Measurements from ENCODE around the gene DTD1.

DNA sequence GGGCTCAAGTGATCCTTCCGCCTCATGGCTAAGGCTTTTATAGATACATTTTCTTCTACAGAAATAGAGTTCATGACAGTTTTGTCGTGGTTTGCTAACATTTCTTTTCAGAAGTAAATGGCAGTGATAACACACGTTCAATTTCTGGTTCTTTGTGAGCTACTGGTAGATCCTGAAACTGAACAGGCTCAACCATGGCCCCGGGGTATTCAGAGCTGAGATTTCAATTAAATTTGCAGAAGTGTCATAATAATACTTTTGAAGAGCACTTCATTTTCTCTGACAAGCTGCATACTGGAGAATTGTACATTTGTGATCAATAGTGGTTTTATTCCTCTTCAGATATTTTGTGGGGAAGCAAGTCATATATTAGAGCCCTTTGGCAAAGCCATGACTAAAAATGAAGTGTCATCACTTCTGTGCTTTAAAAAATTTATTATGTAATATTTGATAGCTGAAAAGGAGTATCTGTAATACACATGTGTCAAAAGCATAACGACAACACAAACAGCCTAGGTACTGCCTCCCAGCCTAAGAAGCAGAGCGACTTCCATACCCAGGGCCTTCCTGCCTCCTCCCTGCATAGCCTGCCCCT lies 141.5 kb downstream of the DTD1 start:
- TF ChIP-seq, protein P1, sequence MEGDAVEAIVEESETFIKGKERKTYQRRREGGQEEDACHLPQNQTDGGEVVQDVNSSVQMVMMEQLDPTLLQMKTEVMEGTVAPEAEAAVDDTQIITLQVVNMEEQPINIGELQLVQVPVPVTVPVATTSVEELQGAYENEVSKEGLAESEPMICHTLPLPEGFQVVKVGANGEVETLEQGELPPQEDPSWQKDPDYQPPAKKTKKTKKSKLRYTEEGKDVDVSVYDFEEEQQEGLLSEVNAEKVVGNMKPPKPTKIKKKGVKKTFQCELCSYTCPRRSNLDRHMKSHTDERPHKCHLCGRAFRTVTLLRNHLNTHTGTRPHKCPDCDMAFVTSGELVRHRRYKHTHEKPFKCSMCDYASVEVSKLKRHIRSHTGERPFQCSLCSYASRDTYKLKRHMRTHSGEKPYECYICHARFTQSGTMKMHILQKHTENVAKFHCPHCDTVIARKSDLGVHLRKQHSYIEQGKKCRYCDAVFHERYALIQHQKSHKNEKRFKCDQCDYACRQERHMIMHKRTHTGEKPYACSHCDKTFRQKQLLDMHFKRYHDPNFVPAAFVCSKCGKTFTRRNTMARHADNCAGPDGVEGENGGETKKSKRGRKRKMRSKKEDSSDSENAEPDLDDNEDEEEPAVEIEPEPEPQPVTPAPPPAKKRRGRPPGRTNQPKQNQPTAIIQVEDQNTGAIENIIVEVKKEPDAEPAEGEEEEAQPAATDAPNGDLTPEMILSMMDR (conservative IDR thresholded peaks at IDR 0.05), result no peak
- no peak for TF ChIP-seq EZH2 (IDR thresholded peaks at IDR 0.05; ENCODE audit: low read depth)

All from PC-9 (cell line).